Measurements from ENCODE around the gene PGR. TPM values are rescaled to one million over a fixed set of nuclear protein-coding genes. Genes with fewer than 3 reads are reported as not detected.

The PGR gene
- total RNA-seq, 3 donors from 2014 or later = 1.8 to 36.0 (median 24.9) TPM

DNA sequence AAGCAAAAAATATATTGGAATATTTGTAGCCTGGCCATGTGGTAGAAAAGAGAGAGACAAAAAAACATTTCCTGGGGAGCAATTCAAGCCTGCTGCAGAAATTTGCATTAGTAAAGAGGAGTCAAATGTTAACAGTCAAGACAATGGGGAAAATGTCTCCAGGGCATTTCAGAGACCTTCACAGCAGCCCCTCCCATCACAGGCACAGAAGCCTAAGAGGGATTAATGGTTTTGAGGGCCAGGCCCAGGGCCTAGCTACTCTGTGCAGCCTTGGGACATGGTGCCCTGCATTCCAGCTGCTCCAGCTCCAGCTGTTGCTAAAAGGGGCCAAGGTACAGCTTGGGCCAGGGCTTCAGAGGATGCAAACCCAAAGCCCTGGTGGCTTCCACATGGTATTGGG is 46.8 kb downstream of the PGR start:
- no peaks in the 10 kb centered on the region for H3K36me3 ChIP-seq
- TF ChIP-seq POLR2A (IDR thresholded peaks at IDR 0.05) (no peak), POLR2AphosphoS5 (IDR thresholded peaks at IDR 0.05) (no peak)
- TF ChIP-seq, protein P1, sequence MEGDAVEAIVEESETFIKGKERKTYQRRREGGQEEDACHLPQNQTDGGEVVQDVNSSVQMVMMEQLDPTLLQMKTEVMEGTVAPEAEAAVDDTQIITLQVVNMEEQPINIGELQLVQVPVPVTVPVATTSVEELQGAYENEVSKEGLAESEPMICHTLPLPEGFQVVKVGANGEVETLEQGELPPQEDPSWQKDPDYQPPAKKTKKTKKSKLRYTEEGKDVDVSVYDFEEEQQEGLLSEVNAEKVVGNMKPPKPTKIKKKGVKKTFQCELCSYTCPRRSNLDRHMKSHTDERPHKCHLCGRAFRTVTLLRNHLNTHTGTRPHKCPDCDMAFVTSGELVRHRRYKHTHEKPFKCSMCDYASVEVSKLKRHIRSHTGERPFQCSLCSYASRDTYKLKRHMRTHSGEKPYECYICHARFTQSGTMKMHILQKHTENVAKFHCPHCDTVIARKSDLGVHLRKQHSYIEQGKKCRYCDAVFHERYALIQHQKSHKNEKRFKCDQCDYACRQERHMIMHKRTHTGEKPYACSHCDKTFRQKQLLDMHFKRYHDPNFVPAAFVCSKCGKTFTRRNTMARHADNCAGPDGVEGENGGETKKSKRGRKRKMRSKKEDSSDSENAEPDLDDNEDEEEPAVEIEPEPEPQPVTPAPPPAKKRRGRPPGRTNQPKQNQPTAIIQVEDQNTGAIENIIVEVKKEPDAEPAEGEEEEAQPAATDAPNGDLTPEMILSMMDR (IDR thresholded peaks at IDR 0.05) = no peak
- no peak for DNase-seq (ENCODE audit: low spot score in 2 of 2)
- H3K27ac ChIP-seq = no peak overlapping the region
- H3K4me1 ChIP-seq = no peaks in the 10 kb centered on the region
- H3K27me3 ChIP-seq = no peaks in the 10 kb centered on the region
- intact Hi-C loops (cut with DNase I; ENCODE audit: low total_unique reads) = no loop called here
- no peak overlapping the region for H3K4me3 ChIP-seq
- H3K9me3 ChIP-seq = peaks cover 0 to 16% of the 10 kb centered on the region in 2 donors

DNA sequence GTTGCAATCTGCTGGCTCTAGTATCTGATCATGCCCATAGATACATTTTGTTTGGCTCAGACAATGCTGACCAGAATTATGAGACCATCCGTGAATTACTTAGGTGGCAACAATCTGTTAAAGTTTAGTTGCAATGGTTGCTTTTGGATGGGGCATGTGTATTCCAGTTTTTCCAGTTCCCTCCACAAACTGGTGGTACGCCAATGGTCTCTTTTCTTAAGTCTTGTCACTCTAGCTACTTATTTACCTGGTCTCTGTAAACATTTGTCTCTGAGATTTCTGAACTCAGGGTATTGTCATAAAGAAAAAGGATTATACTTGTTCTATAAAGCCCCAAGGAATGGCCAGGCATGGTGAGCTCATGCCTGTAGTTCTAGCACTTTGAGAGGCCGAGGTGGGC is 65.9 kb downstream of the PGR start:
- Histone ChIP-seq H3K9me3 (no peaks in the 10 kb centered on the region), H3K4me1 (no peaks in the 10 kb centered on the region), H3K27ac (peak overlapping the region in 1 of 2 donors; percentile 14), H3K4me3 (no peak overlapping the region), H3K36me3 (no peaks in the 10 kb centered on the region), H3K27me3 (no peaks in the 10 kb centered on the region)
- intact Hi-C loops (cut with DNase I; ENCODE audit: low total_unique reads) = no loop called here
- TF ChIP-seq POLR2A (IDR thresholded peaks at IDR 0.05) (no peak), POLR2AphosphoS5 (IDR thresholded peaks at IDR 0.05) (no peak)
- TF ChIP-seq, protein P1 (IDR thresholded peaks at IDR 0.05) = no peak
- no peak for DNase-seq (ENCODE audit: low spot score in 2 of 2)

DNA sequence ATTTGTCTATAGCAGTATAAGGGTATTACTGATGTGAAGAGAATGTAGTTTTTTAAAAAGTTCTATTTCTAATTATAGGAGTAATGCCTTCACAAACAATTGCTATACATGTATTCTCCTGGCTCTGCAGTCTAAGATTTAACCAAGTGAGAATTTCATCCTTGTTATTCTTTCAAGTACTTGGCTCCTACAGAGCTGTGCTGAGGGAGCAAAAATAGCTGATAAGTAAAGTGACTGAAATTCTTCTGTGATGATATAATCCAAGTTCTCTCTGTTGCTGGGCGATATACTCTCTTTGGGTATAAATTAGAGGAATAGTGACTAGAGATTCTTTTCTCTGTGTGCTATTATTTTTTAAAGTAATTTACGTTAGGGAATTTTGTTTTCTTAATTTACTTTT is 68.0 kb downstream of the PGR start:
- TF ChIP-seq POLR2AphosphoS5 (IDR thresholded peaks at IDR 0.05) (no peak), POLR2A (IDR thresholded peaks at IDR 0.05) (no peak)
- TF ChIP-seq, protein P1 (IDR thresholded peaks at IDR 0.05) = no peak
- H3K27me3 ChIP-seq = no peaks in the 10 kb centered on the region
- DNase-seq (ENCODE audit: low spot score in 2 of 2) = no peak
- no peak overlapping the region for H3K27ac ChIP-seq
- H3K4me1 ChIP-seq = no peaks in the 10 kb centered on the region
- intact Hi-C loops (cut with DNase I; ENCODE audit: low total_unique reads) = no loop called here
- no peaks in the 10 kb centered on the region for H3K9me3 ChIP-seq
- no peak overlapping the region for H3K4me3 ChIP-seq
- no peaks in the 10 kb centered on the region for H3K36me3 ChIP-seq

DNA sequence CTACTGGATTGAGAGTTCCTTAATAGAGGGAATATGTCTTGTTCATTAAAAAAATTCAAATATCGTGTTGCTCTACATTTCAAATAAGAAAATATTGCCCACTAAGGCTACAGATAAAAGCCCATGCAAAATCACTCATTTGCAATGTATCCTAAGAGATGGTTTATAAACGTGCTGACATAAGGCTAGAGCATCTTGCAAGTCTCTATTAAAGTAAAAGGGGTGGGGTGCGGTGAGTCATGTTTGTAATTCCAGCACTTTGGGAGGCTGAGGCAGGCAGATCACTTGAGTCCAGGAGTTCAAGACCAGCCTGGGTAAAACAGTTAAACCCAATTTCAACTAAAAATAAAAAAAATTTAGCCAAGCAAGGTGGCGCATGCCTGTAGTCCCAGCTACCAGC is 70.3 kb downstream of the PGR start:
- no peak for DNase-seq (ENCODE audit: low spot score in 2 of 2)
- no peaks in the 10 kb centered on the region for H3K27me3 ChIP-seq
- no peak for TF ChIP-seq POLR2A (IDR thresholded peaks at IDR 0.05)
- TF ChIP-seq, protein P1 (IDR thresholded peaks at IDR 0.05) = no peak
- TF ChIP-seq POLR2AphosphoS5 (IDR thresholded peaks at IDR 0.05) = no peak
- H3K4me1 ChIP-seq = no peaks in the 10 kb centered on the region
- intact Hi-C loops (cut with DNase I; ENCODE audit: low total_unique reads) = no loop called here
- H3K36me3 ChIP-seq = no peaks in the 10 kb centered on the region
- H3K27ac ChIP-seq = no peak overlapping the region
- no peaks in the 10 kb centered on the region for H3K9me3 ChIP-seq
- H3K4me3 ChIP-seq = no peak overlapping the region

DNA sequence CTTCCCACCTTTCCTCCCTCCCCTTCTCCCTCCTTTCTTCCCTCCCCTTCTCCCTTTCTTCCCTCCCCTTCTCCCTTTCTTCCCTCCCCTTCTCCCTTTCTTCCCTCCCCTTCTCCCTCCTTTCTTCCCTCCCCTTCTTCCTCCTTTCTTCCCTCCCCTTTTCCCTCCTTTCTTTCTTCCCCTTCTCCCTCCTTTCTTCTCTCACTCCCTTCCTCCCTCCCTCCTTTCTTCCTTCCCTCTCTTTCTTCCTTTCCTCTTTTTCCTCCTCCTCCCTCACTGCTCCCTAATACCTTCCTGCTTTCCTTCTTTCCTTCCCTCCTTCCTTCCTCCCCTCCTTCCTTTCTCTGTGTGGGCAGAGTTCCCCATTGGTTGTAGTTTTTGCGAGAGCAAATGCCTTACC is 76.1 kb downstream of the PGR start:
- no peaks in the 10 kb centered on the region for H3K27me3 ChIP-seq
- intact Hi-C loops (cut with DNase I; ENCODE audit: low total_unique reads) = no loop called here
- no peaks in the 10 kb centered on the region for H3K9me3 ChIP-seq
- TF ChIP-seq POLR2A (IDR thresholded peaks at IDR 0.05) (no peak), POLR2AphosphoS5 (IDR thresholded peaks at IDR 0.05) (no peak)
- TF ChIP-seq, protein P1 (IDR thresholded peaks at IDR 0.05) = no peak
- DNase-seq (ENCODE audit: low spot score in 2 of 2) = no peak
- no peak overlapping the region for H3K27ac ChIP-seq
- no peak overlapping the region for H3K4me3 ChIP-seq
- H3K4me1 ChIP-seq = no peaks in the 10 kb centered on the region
- no peaks in the 10 kb centered on the region for H3K36me3 ChIP-seq
